SK-N-MC (cell line): ENCODE results near the gene MARCHF6.

ENCODE experiments used
- DNase-seq: peaks from one replicate; pipeline ENCODE4 v3.0.0-alpha.2; 2011; ENCODE audit warnings: low read depth, low spot score
- H3K27ac ChIP-seq: fragments of 200-600 bp; sonication (generic); 2 replicates; pipeline ENCODE4 v1.5.1; 2016; ENCODE audit warnings: mixed run types
- H3K36me3 ChIP-seq: fragments of 200-600 bp; sonication (generic); 2 replicates; pipeline ENCODE4 v1.6.1; 2017; ENCODE audit warnings: antibody characterized with exemption, low read length, mixed read lengths; ENCODE audit not compliant: insufficient read depth
- H3K4me3 ChIP-seq: fragments of 200-600 bp; sonication (generic); 2 replicates; pipeline ENCODE4 v1.5.1; 2016
- H3K9ac ChIP-seq: fragments of 200-600 bp; sonication (generic); 2 replicates; pipeline ENCODE4 v1.8.0; 2017; ENCODE audit warnings: mixed run types, mixed read lengths; ENCODE audit not compliant: insufficient read length
- H3K9me3 ChIP-seq: fragments of 200-600 bp; sonication (generic); 2 replicates; pipeline ENCODE4 v1.6.1; 2017; ENCODE audit warnings: low read depth, mild to moderate bottlenecking, antibody characterized with exemption, low read length, moderate library complexity, mixed read lengths
- EZH2 ChIP-seq: fragments of 200-600 bp; sonication (generic); IDR thresholded peaks from one replicate; pipeline ENCODE4 v1.6.1; 2017; ENCODE audit warnings: antibody characterized with exemption
- FOXP2 ChIP-seq: optimal IDR thresholded peaks from 2 replicates; pipeline ENCODE3; 2011; ENCODE audit warnings: mild to moderate bottlenecking, moderate library complexity; ENCODE audit not compliant: insufficient read depth; ENCODE audit errors: extremely low read length, control extremely low read depth
- POLR2AphosphoS5 ChIP-seq: IDR thresholded peaks from 2 replicates; pipeline ENCODE4 v1.6.1; 2012; ENCODE audit warnings: mild to moderate bottlenecking, low read depth, low read length, borderline replicate concordance

MARCHF6 gene

GRCh38 chr5:10333154-10334006, 20.1 kb upstream of the MARCHF6 start:
- no peaks in the 10 kb centered on the region for H3K9me3 ChIP-seq
- no peak overlapping the region for H3K27ac ChIP-seq
- DNase-seq = no peak
- no peak overlapping the region for H3K4me3 ChIP-seq
- no peak overlapping the region for H3K9ac ChIP-seq
- H3K36me3 ChIP-seq = no peaks in the 10 kb centered on the region
- no peak for TF ChIP-seq EZH2
- TF ChIP-seq POLR2AphosphoS5 = no peak
- TF ChIP-seq FOXP2 = no peak

GRCh38 chr5:10334831-10335230, 18.7 kb upstream of the MARCHF6 start:
- H3K9ac ChIP-seq = no peak overlapping the region
- no peak for DNase-seq
- H3K27ac ChIP-seq = no peak overlapping the region
- no peaks in the 10 kb centered on the region for H3K36me3 ChIP-seq
- no peak overlapping the region for H3K4me3 ChIP-seq
- H3K9me3 ChIP-seq = no peaks in the 10 kb centered on the region
- TF ChIP-seq EZH2 = no peak
- no peak for TF ChIP-seq FOXP2
- no peak for TF ChIP-seq POLR2AphosphoS5

DNA sequence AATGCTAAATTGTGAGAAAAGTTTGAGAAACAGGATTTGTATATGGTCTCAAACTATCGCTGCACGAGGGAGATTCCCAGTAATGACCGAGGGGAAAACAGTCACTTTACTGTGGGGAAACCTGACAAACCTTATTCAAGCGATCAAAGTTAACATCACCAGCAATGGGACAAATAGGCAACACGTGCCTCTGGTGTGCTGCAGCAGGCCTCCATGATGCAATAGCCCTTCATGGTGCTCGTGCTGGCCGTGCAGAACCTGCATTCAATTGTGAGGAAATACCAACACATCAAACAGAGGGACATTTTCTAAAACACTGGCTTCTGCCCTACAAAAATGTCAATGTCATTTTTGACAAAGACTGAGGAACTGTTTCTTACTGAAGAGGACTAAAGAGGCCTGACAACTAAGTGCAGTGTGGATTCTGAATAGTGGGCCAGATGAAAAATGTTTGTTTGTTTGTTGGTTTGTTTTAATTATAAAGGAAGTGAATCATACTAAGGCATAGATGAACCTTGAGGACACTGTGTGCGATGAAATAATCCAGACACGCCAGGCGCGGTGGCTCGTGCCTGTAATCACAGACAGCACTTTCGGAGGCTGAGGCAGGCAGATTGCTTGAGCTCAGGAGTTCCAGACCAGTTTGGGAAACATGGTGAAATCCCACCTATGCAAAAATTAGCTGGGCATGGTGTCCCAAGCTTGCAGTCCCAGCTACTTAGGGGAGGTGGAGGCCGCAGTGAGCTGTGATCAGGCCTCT, 17.6 kb upstream of the MARCHF6 start:
- Histone ChIP-seq H3K36me3 (no peaks in the 10 kb centered on the region), H3K9me3 (no peaks in the 10 kb centered on the region), H3K9ac (no peak overlapping the region), H3K27ac (no peak overlapping the region), H3K4me3 (no peak overlapping the region)
- no peak for DNase-seq
- TF ChIP-seq FOXP2 (no peak), EZH2 (no peak), POLR2AphosphoS5 (no peak)

GRCh38 chr5:10337107-10337506, 16.4 kb upstream of the MARCHF6 start:
- TF ChIP-seq FOXP2 (no peak), POLR2AphosphoS5 (no peak), EZH2 (no peak)
- Histone ChIP-seq H3K27ac (no peak overlapping the region), H3K9ac (no peak overlapping the region), H3K4me3 (no peak overlapping the region), H3K36me3 (no peaks in the 10 kb centered on the region), H3K9me3 (no peaks in the 10 kb centered on the region)
- DNase-seq = no peak

DNA sequence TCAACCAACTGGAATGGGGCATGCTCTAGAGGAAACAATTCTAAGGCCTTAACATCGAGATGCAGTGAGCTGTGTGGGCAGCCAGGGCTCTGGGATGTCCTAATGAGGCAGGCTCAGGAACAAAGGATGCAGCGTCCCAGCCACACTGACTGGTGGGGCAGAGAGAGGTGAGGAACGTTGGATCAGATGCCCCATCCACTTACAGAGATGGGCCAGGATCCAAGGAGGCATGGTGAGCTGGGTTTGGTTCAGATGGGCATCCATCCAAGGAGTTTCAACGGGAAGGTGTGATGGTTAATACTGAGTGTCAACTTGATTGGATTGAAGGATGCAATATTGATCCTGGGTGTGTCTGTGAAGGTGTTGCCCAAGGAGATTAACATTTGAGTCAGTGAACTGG, 15.5 kb upstream of the MARCHF6 start:
- TF ChIP-seq EZH2 = no peak
- TF ChIP-seq FOXP2 = no peak
- TF ChIP-seq POLR2AphosphoS5 = no peak
- no peak for DNase-seq
- no peaks in the 10 kb centered on the region for H3K36me3 ChIP-seq
- H3K9ac ChIP-seq = no peak overlapping the region
- no peak overlapping the region for H3K27ac ChIP-seq
- H3K4me3 ChIP-seq = no peak overlapping the region
- no peaks in the 10 kb centered on the region for H3K9me3 ChIP-seq

DNA sequence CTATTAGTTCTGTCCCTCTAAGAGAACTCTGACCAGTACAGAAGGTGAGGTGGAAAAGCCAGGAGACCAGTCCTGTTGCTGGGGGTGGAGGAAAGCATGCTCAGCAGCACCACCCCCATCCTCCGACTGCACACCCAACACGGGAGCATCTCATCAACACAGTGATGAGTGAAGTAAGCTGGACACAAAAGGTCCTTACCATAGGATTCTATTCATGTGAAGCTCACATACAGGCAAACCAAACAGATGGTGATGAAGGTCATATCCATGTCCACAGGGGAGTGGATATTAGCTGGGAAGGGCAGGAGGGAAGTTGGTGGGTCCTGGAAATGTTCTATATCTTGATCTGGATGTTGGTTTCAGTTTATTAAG, 14.8 kb upstream of the MARCHF6 start:
- Histone ChIP-seq H3K9ac (no peak overlapping the region), H3K36me3 (no peaks in the 10 kb centered on the region), H3K27ac (no peak overlapping the region), H3K9me3 (no peaks in the 10 kb centered on the region), H3K4me3 (no peak overlapping the region)
- no peak for TF ChIP-seq FOXP2
- no peak for TF ChIP-seq EZH2
- no peak for TF ChIP-seq POLR2AphosphoS5
- no peak for DNase-seq

DNA sequence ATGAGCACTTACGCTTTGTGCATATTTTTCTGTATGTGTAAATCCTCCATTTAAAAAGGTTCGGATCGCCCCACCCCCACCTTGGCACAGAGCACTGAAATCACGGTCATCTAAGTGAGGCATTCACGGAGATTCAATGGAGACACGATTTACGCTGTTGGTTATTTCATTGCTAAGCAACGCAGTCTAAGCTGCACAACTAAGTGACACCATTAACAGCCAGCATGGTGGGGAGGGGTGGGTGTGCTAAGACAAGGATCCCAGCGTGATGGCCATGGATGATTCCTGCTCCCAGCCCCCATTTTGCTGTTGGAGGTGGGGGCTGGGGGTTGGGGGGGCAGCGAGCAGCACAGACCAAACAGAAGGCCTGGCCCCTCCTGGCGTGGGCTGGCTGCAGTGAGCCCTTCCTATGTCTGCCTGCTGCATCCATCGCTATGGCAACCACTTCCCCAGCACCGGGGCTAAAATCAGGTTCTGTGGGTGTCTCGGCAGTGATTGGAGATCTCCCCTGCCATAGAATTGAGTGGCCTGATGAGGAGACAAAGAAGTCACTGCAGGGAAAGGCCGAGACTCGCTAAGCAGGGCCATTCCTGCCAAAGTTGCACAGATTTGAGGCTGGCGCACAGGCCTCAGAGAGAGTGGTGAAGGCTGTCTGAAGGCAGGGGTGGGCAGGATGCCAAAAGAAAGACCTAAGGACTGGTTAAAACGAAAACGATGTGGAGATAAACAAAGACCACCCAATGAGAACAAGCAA, 14.3 kb upstream of the MARCHF6 start:
- no peak overlapping the region for H3K9ac ChIP-seq
- H3K9me3 ChIP-seq = no peaks in the 10 kb centered on the region
- no peaks in the 10 kb centered on the region for H3K36me3 ChIP-seq
- no peak overlapping the region for H3K27ac ChIP-seq
- DNase-seq = no peak
- TF ChIP-seq FOXP2 (no peak), POLR2AphosphoS5 (no peak), EZH2 (no peak)
- no peak overlapping the region for H3K4me3 ChIP-seq

DNA sequence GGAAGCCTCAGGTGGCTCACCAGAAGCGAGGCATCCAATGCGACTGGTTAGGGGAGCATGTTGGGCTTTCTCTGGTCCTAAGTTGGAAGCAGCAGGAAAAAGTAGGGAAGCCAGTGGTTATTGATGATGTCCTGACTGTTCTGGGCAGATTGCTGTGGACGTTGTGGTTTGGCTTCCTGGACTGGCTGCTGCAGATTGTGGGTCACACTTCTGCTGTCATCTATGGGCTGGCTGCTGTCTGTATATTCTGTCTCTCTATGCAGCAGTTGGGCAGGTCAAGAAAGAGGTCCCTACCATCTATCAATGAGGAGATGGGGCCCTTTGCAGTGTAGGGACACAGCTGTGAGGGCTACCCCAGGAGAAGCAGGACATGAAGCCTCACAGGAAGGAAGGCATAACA, 13.5 kb upstream of the MARCHF6 start:
- no peak for DNase-seq
- Histone ChIP-seq H3K36me3 (no peaks in the 10 kb centered on the region), H3K9ac (no peak overlapping the region), H3K27ac (no peak overlapping the region), H3K9me3 (no peaks in the 10 kb centered on the region), H3K4me3 (no peak overlapping the region)
- TF ChIP-seq EZH2 (no peak), POLR2AphosphoS5 (no peak), FOXP2 (no peak)
